GM18861 (cell line): ENCODE results near the gene MAGI2.
"Not testable (repeated sequence)": the region's sequence is repeated elsewhere in the genome, so short reads cannot be mapped to it uniquely, and the experiment has no call there.

Experiments used
- ATAC-seq: cut with Tn5 transposase; IDR thresholded peaks from one replicate; pipeline ENCODE4 v1.9.1; 2021; ENCODE audit not compliant: unreplicated experiment

The MAGI2 gene

DNA sequence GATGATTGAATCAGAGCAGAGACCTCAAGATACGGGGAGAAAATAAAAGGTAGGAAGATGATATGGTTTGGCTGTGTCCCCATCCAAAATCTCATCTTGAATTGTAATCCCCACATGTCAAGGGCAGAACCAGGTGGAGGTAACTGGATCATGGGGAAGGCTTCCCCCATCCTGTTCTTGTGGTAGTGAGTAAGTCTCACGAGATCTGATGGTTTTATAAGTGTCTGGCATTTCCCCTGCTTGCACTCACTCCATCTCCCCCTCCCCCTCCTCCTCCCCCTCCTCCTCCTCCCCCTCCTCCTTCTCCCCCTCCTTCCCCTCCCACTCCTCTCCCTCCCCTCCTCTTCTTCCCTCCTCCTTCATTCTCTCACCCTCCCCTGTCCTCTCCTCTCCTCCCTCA lies 950.2 kb downstream of the MAGI2 start:
- not testable (repeated sequence) for ATAC-seq

GRCh38 chr7:78501064-78501463 lies 952.4 kb downstream of the MAGI2 start:
- ATAC-seq: no peak

- no peak for ATAC-seq
These were observed 953.5 kb downstream of the MAGI2 start for GRCh38 chr7:78499971-78500370.

- no peak for ATAC-seq
These were observed 954.2 kb downstream of the MAGI2 start for GRCh38 chr7:78499283-78499682.

GRCh38 chr7:78497728-78498427 lies 955.6 kb downstream of the MAGI2 start:
- ATAC-seq: no peak

DNA sequence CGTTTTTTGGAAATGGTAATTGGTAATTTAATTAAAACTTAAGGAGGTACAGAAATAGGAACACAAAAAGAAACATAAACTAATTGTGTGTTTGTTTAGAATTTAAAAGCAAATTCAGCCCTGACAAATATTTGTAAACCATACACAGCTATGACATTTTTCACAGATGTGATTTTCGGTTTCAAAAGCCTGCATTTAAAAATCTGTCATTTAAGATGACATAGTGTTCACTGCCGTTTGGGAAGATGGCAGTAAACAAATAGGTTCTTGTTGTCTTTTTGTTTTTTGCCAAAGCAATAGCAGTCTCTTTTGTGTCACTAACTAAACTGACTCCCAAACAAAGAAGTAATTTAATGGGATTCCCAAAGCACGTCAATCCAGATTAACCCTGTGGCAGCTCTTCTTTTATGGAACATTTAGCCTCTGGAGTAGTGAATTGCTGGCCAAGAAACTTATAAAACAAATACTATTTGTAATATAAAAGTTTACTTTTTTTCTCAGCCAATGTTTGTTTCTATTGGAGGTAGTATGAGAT lies 957.3 kb downstream of the MAGI2 start:
- ATAC-seq: no peak

DNA sequence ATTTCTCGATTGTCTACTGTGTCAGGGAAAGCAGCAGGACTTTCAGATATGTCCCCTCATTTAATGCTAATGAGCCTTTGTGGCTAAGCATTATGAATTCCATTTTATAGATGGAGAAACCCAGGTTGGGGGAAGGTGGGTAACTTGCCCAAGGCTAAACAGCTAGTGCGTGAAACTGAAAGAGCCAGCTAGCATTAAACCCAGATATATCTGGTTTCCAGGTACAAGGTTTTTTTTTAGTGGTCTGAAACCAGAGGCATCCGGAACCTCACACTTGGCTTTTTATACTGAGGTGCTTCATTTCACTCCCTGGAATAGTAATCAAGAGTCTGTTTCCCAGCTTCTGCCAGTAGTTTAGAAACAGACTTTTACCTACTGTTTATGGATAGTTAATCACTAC lies 960.1 kb downstream of the MAGI2 start:
- no peak for ATAC-seq

GRCh38 chr7:78492146-78492545 lies 961.3 kb downstream of the MAGI2 start:
- no peak for ATAC-seq

DNA sequence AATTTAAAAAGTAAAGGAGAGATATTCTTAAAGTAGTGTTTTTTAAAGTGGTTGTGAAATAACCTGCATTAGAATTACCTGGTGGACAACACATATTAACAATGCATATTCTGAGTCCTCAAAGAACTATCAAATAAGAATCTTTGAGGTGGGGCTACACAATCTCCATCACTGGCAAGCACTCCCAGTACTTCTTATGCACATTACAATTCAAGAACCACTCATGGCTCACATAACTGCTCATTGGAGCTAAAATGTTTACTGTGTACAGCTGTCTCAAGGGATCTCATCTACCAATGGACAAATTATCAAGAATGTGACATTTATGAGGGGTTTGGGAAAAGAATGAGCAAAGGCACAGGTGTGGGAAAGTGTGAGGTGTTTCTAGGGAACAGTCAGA lies 962.9 kb downstream of the MAGI2 start:
- no peak for ATAC-seq

DNA sequence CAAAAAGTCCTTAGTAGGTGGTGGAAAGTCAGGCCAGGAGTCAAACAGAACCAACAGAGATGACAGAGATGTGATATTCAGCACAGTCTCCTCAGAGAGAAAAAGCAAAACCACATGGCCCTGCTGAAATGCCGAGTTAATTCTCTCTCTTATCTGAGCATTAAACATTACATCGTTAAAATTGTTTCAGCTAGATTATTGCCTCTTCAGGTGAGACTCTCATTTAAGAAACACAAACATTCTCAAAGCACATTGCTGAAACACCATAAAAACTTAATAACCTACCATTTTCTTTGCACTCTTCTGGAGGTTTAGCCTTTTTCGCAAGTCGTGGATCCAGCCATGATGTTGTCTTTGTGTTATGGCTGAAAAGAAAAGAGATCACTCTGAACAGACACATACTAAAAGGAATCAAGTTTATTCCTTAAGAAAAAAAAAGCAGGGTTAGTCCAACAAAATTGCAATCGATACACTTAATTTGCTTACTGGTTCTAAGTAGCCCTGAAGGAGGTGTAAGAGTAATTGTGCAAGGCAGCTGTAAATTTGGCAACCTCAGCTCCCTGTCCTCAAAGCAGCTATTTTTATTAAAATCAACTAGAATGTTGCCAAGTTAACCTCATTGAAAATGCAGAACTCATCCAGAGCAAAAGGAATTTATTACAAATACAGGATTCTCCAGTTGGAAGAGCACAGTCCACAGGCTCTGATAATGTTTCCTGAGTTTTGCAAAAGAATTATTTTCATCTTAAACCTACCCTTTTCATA lies 963.8 kb downstream of the MAGI2 start:
- ATAC-seq: no peak

DNA sequence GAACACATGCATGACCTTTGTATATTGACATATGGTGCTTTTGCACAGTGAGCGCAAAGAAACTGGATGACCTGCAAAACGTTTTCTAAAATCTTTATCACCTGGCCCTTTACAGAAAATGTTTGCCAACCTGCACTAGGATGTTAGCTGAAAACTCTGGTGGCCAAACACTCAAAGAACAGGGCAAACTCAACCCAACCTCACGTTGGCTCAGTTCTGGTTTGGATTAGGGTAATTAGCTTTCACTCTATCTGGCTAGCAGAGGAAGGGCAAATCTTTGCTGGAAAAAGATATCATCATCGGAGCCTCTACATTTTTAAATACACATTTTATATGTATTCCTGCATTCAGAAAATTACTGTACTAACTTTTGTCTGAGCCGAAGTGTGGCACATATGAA lies 966.0 kb downstream of the MAGI2 start:
- ATAC-seq: no peak

DNA sequence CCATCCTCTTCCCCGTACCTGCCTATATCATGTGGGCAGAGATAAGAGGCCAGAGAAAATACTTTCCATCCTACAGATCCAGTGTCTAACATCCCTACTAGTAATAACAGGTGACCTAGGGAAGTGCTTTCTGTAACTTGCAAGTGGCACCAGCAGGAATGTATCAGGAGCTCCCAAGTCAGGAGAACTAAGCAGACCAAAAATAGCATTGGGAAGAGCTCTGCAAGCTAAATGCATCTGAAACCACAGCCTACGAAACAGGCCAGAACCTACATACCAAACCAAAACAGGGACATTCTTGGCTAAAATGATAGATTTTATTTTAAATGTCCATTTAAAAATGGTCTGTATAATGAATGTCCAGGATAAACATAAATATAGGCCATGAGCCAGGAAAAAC lies 974.1 kb downstream of the MAGI2 start:
- no peak for ATAC-seq

DNA sequence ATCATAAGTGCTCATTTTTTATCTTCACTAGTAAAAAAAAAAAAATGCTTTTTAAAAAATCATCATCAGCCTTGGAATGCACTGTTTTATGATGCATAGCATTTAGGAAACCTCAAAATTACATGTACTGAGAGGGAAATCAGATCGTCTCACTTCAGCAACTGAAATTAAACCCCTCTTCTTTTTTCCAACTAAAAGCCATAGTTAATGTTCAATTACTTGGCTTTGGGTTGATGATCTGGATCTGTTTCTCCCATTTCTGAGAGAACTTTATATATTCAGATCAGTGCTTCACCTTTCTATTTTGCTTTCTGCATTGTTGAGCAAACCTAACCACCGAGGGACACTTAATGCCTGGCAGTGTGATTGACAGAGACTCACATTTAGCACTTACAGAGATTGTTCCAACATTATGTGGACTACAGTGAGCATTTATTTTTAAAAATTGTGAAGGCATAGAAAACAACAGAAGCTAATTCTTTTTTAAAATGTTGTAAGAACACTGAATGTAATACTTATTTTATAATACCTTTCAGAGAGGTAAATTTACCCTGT lies 976.5 kb downstream of the MAGI2 start:
- no peak for ATAC-seq

- no peak for ATAC-seq
These were observed 979.7 kb downstream of the MAGI2 start for GRCh38 chr7:78473571-78474301.

- ATAC-seq: no peak
These were observed 980.4 kb downstream of the MAGI2 start for GRCh38 chr7:78473021-78473420.

- ATAC-seq: no peak
These were observed 980.9 kb downstream of the MAGI2 start for GRCh38 chr7:78472519-78472918.

- no peak for ATAC-seq
These were observed 987.6 kb downstream of the MAGI2 start for GRCh38 chr7:78465894-78466293.

DNA sequence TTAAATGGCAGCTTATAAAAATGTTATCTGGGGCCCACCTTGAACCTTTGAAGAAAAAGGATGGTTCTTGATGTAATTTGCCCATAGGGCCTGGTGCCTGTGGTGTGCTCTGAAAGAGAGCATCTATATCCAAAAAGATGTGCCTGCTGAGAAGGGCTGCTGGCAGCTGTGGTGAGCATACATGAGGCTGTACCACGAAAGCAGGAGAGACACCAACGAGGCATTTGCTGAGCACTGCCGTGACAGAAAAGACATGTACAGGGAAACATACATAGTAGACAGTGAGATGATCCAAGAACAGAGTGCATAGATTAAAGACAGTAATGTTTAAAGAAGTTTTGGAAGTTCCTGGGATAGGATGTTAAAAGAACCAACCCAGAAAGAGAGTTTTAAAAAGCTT lies 990.4 kb downstream of the MAGI2 start:
- no peak for ATAC-seq

GRCh38 chr7:78450706-78451105 lies 1002.8 kb downstream of the MAGI2 start:
- ATAC-seq: no peak

DNA sequence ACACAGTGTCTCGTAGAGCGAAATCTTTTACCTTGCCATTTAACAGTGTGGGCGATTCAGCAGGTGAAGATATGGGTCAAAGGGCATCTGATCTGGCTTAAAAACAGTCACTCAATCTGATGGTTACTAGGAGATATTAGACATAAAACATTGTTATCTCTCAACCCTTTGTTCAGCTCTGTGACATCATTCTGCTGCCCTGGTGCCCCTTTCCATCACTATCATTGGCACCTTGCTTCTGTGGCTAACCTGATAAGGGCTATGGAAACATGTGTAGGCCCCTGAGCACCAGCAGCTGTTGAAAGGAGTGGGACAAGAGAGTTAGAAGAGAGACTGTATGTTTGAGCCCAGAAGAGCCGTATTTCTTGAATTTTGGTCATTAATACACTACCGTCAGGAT lies 1004.6 kb downstream of the MAGI2 start:
- ATAC-seq: no peak

GRCh38 chr7:78444267-78444666 lies 1009.2 kb downstream of the MAGI2 start:
- no peak for ATAC-seq
